ENCODE results near the gene TRIM61. TPM values are rescaled to one million over a fixed set of nuclear protein-coding genes. Genes with fewer than 3 reads are reported as not detected.

Gene TRIM61
- total and polyA plus RNA-seq, 9 of the 15 experiments (the other 6 are each of a cell fraction or from before 2014, with no cell fraction given), result 0.07 to 0.92 (median 0.42) TPM

GRCh38 chr4:164918956-164919355, 58.5 kb downstream of the TRIM61 start:
- Histone ChIP-seq H3K27ac (ENCODE audit: extremely low read depth, low read depth, low read length) (no peak overlapping the region), H2AFZ (ENCODE audit: low read depth, low read length) (no peak overlapping the region), H3K9ac (ENCODE audit: insufficient read depth in 1 of 2, low read depth in 2 of 2, low read length in 2 of 2) (no peak overlapping the region), H3K9me1 (ENCODE audit: control insufficient read depth, insufficient read depth, low read length) (no peaks in the 10 kb centered on the region), H3K9me3 (replicated peaks; ENCODE audit: control insufficient read depth, insufficient read depth, low read depth, low read length) (no peaks in the 10 kb centered on the region), H3K79me2 (ENCODE audit: control insufficient read depth, insufficient read depth, low read length) (no peaks in the 10 kb centered on the region), H3K4me1 (replicated peaks in 1 of 2; ENCODE audit: control insufficient read depth in 2 of 2, insufficient read depth in 2 of 2, low read length in 2 of 2) (no peaks in the 10 kb centered on the region), H3K36me3 (ENCODE audit: control insufficient read depth, insufficient read depth, low read length) (no peaks in the 10 kb centered on the region), H3K4me2 (ENCODE audit: insufficient read depth, low read length) (no peak overlapping the region), H4K20me1 (replicated peaks; ENCODE audit: control insufficient read depth, insufficient read depth, low read length) (no peaks in the 10 kb centered on the region), H3K4me3 (no peak overlapping the region), H3K27me3 (ENCODE audit: control insufficient read depth in 2 of 2, insufficient read depth in 2 of 2, low read length in 2 of 2) (peaks cover 0 to 4% of the 10 kb centered on the region in 2 experiments; a peak in 1 of 5 replicates)
- ChIA-PET POLR2A (no interaction called here), CTCF (ENCODE audit: low intra/inter-chr PET ratio) (no interaction called here)
- WGBS (ENCODE audit: insufficient coverage, low coverage, missing lambda C conversion rate), result 0% methylated on average over 3 of the region's 3 CpGs
- FAIRE-seq (no peak), ATAC-seq (no peak), DNase-seq (ENCODE audit: extremely low read depth in 1 of 4, low spot score in 3 of 4) (no peak)
- in situ Hi-C loops (cut with MboI), result no loop called here
- intact Hi-C loops (cut with micrococcal nuclease), result no loop called here
- no TSS peak for BruUV-seq (replicated peaks)
- TF ChIP-seq ZNF277 (CRISPR knock-in tag; IDR thresholded peaks at IDR 0.05; ENCODE audit: borderline replicate concordance) (no peak), ZMIZ1 (IDR thresholded peaks at IDR 0.05; ENCODE audit: low read depth in 2 of 2, low read length in 2 of 2) (no peak), ZNF197 (CRISPR knock-in tag; IDR thresholded peaks at IDR 0.05; ENCODE audit: low read depth) (no peak), GABPB2 (CRISPR knock-in tag; conservative IDR thresholded peaks at IDR 0.05) (no peak), SAFB (IDR thresholded peaks at IDR 0.05; ENCODE audit: borderline replicate concordance, low read depth, low read length) (no peak), SRSF7 (optimal IDR thresholded peaks at IDR 0.05; ENCODE audit: low read depth, low read length) (no peak), KAT8 (IDR thresholded peaks at IDR 0.05; ENCODE audit: low read depth) (no peak), POLR3G (IDR thresholded peaks at IDR 0.05; ENCODE audit: extremely low read depth, insufficient read length, insufficient replicate concordance) (no peak)

Measured in K562 (cell line).